ENCODE measurements around the gene GATA5.
"Not testable (repeated sequence)": the region's sequence is repeated elsewhere in the genome, so short reads cannot be mapped to it uniquely, and the experiment has no call there.

Gene GATA5

DNA sequence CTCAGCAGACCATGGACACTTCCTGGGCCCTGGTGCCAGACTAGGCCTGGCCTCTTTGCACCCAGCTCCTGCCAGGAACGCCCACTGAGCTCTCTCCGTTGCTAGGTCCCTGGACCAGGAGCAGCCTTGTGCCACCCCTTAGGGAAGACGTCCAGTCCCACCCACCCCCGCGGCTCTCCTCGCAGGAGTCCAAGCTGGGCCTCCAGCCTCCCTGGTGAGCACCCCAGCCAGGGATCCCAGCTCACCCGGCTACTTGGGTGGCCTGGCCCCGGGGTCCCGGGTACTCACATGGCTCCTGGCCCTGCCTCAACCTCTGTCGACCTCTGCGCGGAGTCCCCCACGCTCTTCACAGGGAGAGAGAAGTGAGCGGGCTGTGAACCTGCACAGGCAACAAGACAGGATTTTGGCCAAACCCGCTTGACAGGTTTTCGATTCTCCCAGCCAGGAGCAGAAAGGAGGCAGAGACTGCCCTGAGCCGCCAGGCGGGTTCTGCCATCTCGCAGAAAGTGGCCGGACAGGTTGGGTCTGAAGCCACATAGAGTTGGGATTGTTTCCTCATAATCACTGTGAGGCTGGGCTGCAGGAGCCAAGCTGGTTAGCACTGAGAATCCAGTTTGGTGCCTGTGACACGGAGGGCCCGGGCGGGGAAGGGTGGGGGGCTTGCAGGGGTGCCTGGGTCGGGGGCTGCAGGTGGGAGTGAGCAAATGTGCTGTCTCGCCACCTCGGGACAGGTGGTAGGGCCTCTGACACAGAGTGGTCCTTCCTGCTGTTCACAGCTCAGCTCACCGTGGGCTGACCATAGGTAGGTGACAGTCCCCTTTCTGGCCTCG is 48.4 kb downstream of the GATA5 start, which contains the start of gene RBBP8NL:
Gene RBBP8NL (minus strand): TSS at position 368 of the 830 bp plus-strand sequence. CDS start 7,892 bp downstream, outside the sequence.
- H3K27ac ChIP-seq (ENCODE audit: low read depth, low read length) = no peak within 1 kb of the TSS
- H3K4me3 ChIP-seq (ENCODE audit: low read depth in 1 of 5, low read length in 5 of 5) = no peak within 1 kb of the TSS
- no peak within 1 kb of the TSS for H3K9ac ChIP-seq (ENCODE audit: low read length in 5 of 5)
- H3K36me3 ChIP-seq (ENCODE audit: control insufficient read depth in 5 of 5, insufficient read depth in 5 of 5, low read length in 5 of 5) = no peaks in the 10 kb centered on the region
- peaks cover 19 to 62% (median 61%) of the 10 kb centered on the region in 5 donors for H3K27me3 ChIP-seq (ENCODE audit: control insufficient read depth in 5 of 5, insufficient read depth in 4 of 5, low read length in 5 of 5)
- no peaks in the 10 kb centered on the region for H3K9me3 ChIP-seq (ENCODE audit: control insufficient read depth in 5 of 5, low read length in 5 of 5)
- no peaks in the 10 kb centered on the region for H3K4me1 ChIP-seq (ENCODE audit: control insufficient read depth in 5 of 5, insufficient read depth in 5 of 5, low read length in 5 of 5)

- Histone ChIP-seq H3K27me3 (ENCODE audit: control insufficient read depth in 5 of 5, insufficient read depth in 4 of 5, low read length in 5 of 5) (peaks cover 19 to 58% (median 56%) of the 10 kb centered on the region in 5 donors), H3K9me3 (ENCODE audit: control insufficient read depth in 5 of 5, low read length in 5 of 5) (no peaks in the 10 kb centered on the region), H3K4me3 (ENCODE audit: low read depth in 1 of 5, low read length in 5 of 5) (no peak overlapping the region), H3K36me3 (ENCODE audit: control insufficient read depth in 5 of 5, insufficient read depth in 5 of 5, low read length in 5 of 5) (no peaks in the 10 kb centered on the region), H3K9ac (ENCODE audit: low read length in 5 of 5) (no peak overlapping the region), H3K4me1 (ENCODE audit: control insufficient read depth in 5 of 5, insufficient read depth in 5 of 5, low read length in 5 of 5) (no peaks in the 10 kb centered on the region), H3K27ac (ENCODE audit: low read depth, low read length) (no peak overlapping the region)
These were observed 49.1 kb downstream of the GATA5 start for GRCh38 chr20:62426699-62427131.

- not testable (repeated sequence) for H3K4me3 ChIP-seq (ENCODE audit: low read depth in 1 of 5, low read length in 5 of 5); H3K9ac ChIP-seq (ENCODE audit: low read length in 5 of 5); H3K27ac ChIP-seq (ENCODE audit: low read depth, low read length); H3K36me3 ChIP-seq (ENCODE audit: control insufficient read depth in 5 of 5, insufficient read depth in 5 of 5, low read length in 5 of 5); H3K4me1 ChIP-seq (ENCODE audit: control insufficient read depth in 5 of 5, insufficient read depth in 5 of 5, low read length in 5 of 5); H3K9me3 ChIP-seq (ENCODE audit: control insufficient read depth in 5 of 5, low read length in 5 of 5)
- peaks cover 19 to 58% (median 52%) of the 10 kb centered on the region in 5 donors for H3K27me3 ChIP-seq (ENCODE audit: control insufficient read depth in 5 of 5, insufficient read depth in 4 of 5, low read length in 5 of 5)
These were observed 49.8 kb downstream of the GATA5 start for GRCh38 chr20:62426059-62426348.

GRCh38 chr20:62425281-62426058 is 50.3 kb downstream of the GATA5 start:
- Histone ChIP-seq H3K9me3 (ENCODE audit: control insufficient read depth in 5 of 5, low read length in 5 of 5) (peaks cover 0 to 2% (median 0%) of the 10 kb centered on the region in 5 donors), H3K27ac (ENCODE audit: low read depth, low read length) (no peak overlapping the region), H3K9ac (ENCODE audit: low read length in 5 of 5) (no peak overlapping the region), H3K4me1 (ENCODE audit: control insufficient read depth in 5 of 5, insufficient read depth in 5 of 5, low read length in 5 of 5) (no peaks in the 10 kb centered on the region), H3K36me3 (ENCODE audit: control insufficient read depth in 5 of 5, insufficient read depth in 5 of 5, low read length in 5 of 5) (no peaks in the 10 kb centered on the region), H3K27me3 (ENCODE audit: control insufficient read depth in 5 of 5, insufficient read depth in 4 of 5, low read length in 5 of 5) (peaks cover 19 to 56% (median 49%) of the 10 kb centered on the region in 5 donors), H3K4me3 (ENCODE audit: low read depth in 1 of 5, low read length in 5 of 5) (no peak overlapping the region)

GRCh38 chr20:62424249-62425107 is 51.3 kb downstream of the GATA5 start:
- peaks cover 0 to 2% (median 0%) of the 10 kb centered on the region in 5 donors for H3K9me3 ChIP-seq (ENCODE audit: control insufficient read depth in 5 of 5, low read length in 5 of 5)
- H3K9ac ChIP-seq (ENCODE audit: low read length in 5 of 5) = no peak overlapping the region
- H3K4me1 ChIP-seq (ENCODE audit: control insufficient read depth in 5 of 5, insufficient read depth in 5 of 5, low read length in 5 of 5) = no peaks in the 10 kb centered on the region
- no peak overlapping the region for H3K27ac ChIP-seq (ENCODE audit: low read depth, low read length)
- no peak overlapping the region for H3K4me3 ChIP-seq (ENCODE audit: low read depth in 1 of 5, low read length in 5 of 5)
- H3K27me3 ChIP-seq (ENCODE audit: control insufficient read depth in 5 of 5, insufficient read depth in 4 of 5, low read length in 5 of 5) = peaks cover 16 to 57% (median 41%) of the 10 kb centered on the region in 5 donors
- H3K36me3 ChIP-seq (ENCODE audit: control insufficient read depth in 5 of 5, insufficient read depth in 5 of 5, low read length in 5 of 5) = no peaks in the 10 kb centered on the region

DNA sequence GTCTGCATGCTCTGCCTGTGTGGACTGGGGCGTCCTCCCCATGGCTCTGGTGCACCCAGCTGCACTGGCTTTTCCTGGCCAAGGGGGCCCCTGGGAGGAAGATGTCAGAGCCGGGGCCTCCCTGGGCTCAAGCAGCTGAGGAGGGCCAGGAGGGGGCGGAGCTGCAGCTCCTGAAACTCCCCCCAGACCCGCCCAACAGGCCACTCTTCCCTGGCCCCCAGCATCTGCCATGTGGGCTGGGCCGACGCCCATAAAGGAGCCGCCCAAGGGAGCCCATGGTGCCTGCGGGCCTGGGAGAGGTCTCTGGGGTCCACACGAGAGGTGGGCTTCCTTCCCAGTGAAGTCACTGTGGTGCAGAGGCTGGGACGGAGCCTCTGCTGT is 52.5 kb downstream of the GATA5 start:
- Histone ChIP-seq H3K27me3 (ENCODE audit: control insufficient read depth in 5 of 5, insufficient read depth in 4 of 5, low read length in 5 of 5) (peaks cover 16 to 49% (median 39%) of the 10 kb centered on the region in 5 donors), H3K9me3 (ENCODE audit: control insufficient read depth in 5 of 5, low read length in 5 of 5) (peaks cover 0 to 2% (median 0%) of the 10 kb centered on the region in 5 donors), H3K27ac (ENCODE audit: low read depth, low read length) (no peak overlapping the region), H3K4me3 (ENCODE audit: low read depth in 1 of 5, low read length in 5 of 5) (no peak overlapping the region), H3K36me3 (ENCODE audit: control insufficient read depth in 5 of 5, insufficient read depth in 5 of 5, low read length in 5 of 5) (no peaks in the 10 kb centered on the region), H3K4me1 (ENCODE audit: control insufficient read depth in 5 of 5, insufficient read depth in 5 of 5, low read length in 5 of 5) (no peaks in the 10 kb centered on the region), H3K9ac (ENCODE audit: low read length in 5 of 5) (no peak overlapping the region)

- Histone ChIP-seq H3K27me3 (ENCODE audit: control insufficient read depth in 5 of 5, insufficient read depth in 4 of 5, low read length in 5 of 5) (peaks cover 12 to 54% (median 44%) of the 10 kb centered on the region in 5 donors), H3K4me3 (ENCODE audit: low read depth in 1 of 5, low read length in 5 of 5) (no peak overlapping the region), H3K9ac (ENCODE audit: low read length in 5 of 5) (no peak overlapping the region), H3K27ac (ENCODE audit: low read depth, low read length) (no peak overlapping the region), H3K4me1 (ENCODE audit: control insufficient read depth in 5 of 5, insufficient read depth in 5 of 5, low read length in 5 of 5) (no peaks in the 10 kb centered on the region), H3K9me3 (ENCODE audit: control insufficient read depth in 5 of 5, low read length in 5 of 5) (peaks cover 0 to 2% (median 0%) of the 10 kb centered on the region in 5 donors), H3K36me3 (ENCODE audit: control insufficient read depth in 5 of 5, insufficient read depth in 5 of 5, low read length in 5 of 5) (no peaks in the 10 kb centered on the region)
These were observed 53.0 kb downstream of the GATA5 start for GRCh38 chr20:62422636-62423325.

DNA sequence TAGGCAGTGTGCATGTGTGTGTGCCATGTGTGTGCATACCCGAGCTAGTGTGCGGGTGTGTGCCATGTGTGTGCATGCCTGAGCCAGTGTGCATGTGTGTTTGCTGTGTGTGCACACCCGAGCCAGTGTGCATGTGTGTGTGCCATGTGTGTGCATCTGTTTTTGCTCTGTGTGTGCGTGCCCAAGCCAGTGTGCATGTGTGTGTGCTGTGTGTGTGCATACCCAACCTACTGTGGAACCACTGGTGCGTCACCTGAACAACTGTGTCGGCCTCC is 54.1 kb downstream of the GATA5 start:
- Histone ChIP-seq H3K27me3 (ENCODE audit: control insufficient read depth in 5 of 5, insufficient read depth in 4 of 5, low read length in 5 of 5) (peaks cover 12 to 53% (median 42%) of the 10 kb centered on the region in 5 donors), H3K4me1 (ENCODE audit: control insufficient read depth in 5 of 5, insufficient read depth in 5 of 5, low read length in 5 of 5) (no peaks in the 10 kb centered on the region), H3K4me3 (ENCODE audit: low read depth in 1 of 5, low read length in 5 of 5) (no peak overlapping the region), H3K36me3 (ENCODE audit: control insufficient read depth in 5 of 5, insufficient read depth in 5 of 5, low read length in 5 of 5) (no peaks in the 10 kb centered on the region), H3K9me3 (ENCODE audit: control insufficient read depth in 5 of 5, low read length in 5 of 5) (peaks cover 0 to 2% (median 0%) of the 10 kb centered on the region in 5 donors), H3K27ac (ENCODE audit: low read depth, low read length) (no peak overlapping the region), H3K9ac (ENCODE audit: low read length in 5 of 5) (no peak overlapping the region)

GRCh38 chr20:62420846-62421715 is 54.7 kb downstream of the GATA5 start:
- Histone ChIP-seq H3K4me1 (ENCODE audit: control insufficient read depth in 5 of 5, insufficient read depth in 5 of 5, low read length in 5 of 5) (no peaks in the 10 kb centered on the region), H3K9ac (ENCODE audit: low read length in 5 of 5) (no peak overlapping the region), H3K36me3 (ENCODE audit: control insufficient read depth in 5 of 5, insufficient read depth in 5 of 5, low read length in 5 of 5) (no peaks in the 10 kb centered on the region), H3K9me3 (ENCODE audit: control insufficient read depth in 5 of 5, low read length in 5 of 5) (peaks cover 0 to 2% (median 0%) of the 10 kb centered on the region in 5 donors), H3K27ac (ENCODE audit: low read depth, low read length) (no peak overlapping the region), H3K27me3 (ENCODE audit: control insufficient read depth in 5 of 5, insufficient read depth in 4 of 5, low read length in 5 of 5) (peaks cover 12 to 57% (median 45%) of the 10 kb centered on the region in 5 donors), H3K4me3 (ENCODE audit: low read depth in 1 of 5, low read length in 5 of 5) (no peak overlapping the region)

Data from subcutaneous abdominal adipose tissue (tissue), 5 donors.